NT2/D1 (cell line): Measurements from ENCODE around the gene HAUS5.

Experiments
- DNase-seq: peaks from one replicate; pipeline ENCODE4 v3.0.0-alpha.2; 2011; ENCODE audit warnings: low read depth, low spot score
- H3K27me3 ChIP-seq: 2 replicates; pipeline ENCODE4 v1.6.0; 2011; ENCODE audit warnings: mild to moderate bottlenecking; ENCODE audit not compliant: insufficient read length, insufficient read depth
- H3K36me3 ChIP-seq: 2 replicates; pipeline ENCODE4 v1.6.1; 2011; ENCODE audit warnings: mild to moderate bottlenecking, low read length, mixed read lengths; ENCODE audit not compliant: insufficient read depth, insufficient read length
- H3K4me1 ChIP-seq: 2 replicates; pipeline ENCODE4 v1.5.1; 2011; ENCODE audit not compliant: insufficient read depth, insufficient read length
- H3K4me3 ChIP-seq: 2 replicates; pipeline ENCODE4 v1.5.1; 2011; ENCODE audit warnings: low read depth; ENCODE audit not compliant: insufficient read length
- H3K9ac ChIP-seq: 2 replicates; pipeline ENCODE4 v1.6.0; 2011; ENCODE audit warnings: low read depth; ENCODE audit not compliant: insufficient read length
- H3K9me3 ChIP-seq: 2 replicates; pipeline ENCODE4 v1.5.1; 2011; ENCODE audit warnings: mild to moderate bottlenecking, low read length; ENCODE audit not compliant: insufficient read depth
- SUZ12 ChIP-seq: IDR thresholded peaks from 2 replicates; pipeline ENCODE4 v1.6.1; 2011; ENCODE audit not compliant: insufficient read length, insufficient read depth; ENCODE audit errors: extremely low read depth
- YY1 ChIP-seq: IDR thresholded peaks from 2 replicates; pipeline ENCODE4 v1.6.1; 2011; ENCODE audit not compliant: insufficient read length, insufficient read depth
- ZNF274 ChIP-seq: IDR thresholded peaks from 2 replicates; pipeline ENCODE4 v1.6.1; 2011; ENCODE audit warnings: mild to moderate bottlenecking, low read depth, low read length

HAUS5 gene

DNA sequence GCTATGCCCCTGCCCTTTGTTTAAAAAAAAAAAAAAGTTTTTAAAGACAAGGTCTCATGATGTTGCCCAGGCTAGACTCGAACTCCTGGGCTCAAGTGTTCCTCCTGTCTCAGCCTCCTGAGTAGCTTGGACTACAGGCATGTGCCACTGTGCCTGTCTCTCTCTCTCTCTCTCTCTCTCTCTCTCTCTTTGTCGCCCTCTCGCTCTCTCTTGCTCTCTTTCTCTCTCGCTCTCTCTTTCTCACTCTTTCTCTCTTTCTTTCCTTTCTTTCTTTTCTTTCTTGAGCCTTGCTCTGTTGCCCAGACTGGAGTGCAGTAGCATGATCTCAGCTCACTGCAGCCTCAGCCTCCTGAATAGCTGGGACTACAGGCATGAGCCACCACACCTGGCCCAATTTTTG lies 43.1 kb downstream of the HAUS5 start:
- DNase-seq = no peak
- TF ChIP-seq SUZ12 (no peak), ZNF274 (no peak), YY1 (no peak)
- H3K9me3 ChIP-seq = no peaks in the 10 kb centered on the region
- peaks cover 58% of the 10 kb centered on the region for H3K36me3 ChIP-seq
- no peak overlapping the region for H3K4me3 ChIP-seq
- H3K27me3 ChIP-seq = no peaks in the 10 kb centered on the region
- H3K4me1 ChIP-seq = no peaks in the 10 kb centered on the region
- H3K9ac ChIP-seq = no peak overlapping the region

- DNase-seq = no peak
- peaks cover 54% of the 10 kb centered on the region for H3K36me3 ChIP-seq
- H3K4me3 ChIP-seq = no peak overlapping the region
Measured at GRCh38 chr19:35656700-35657099, 44.2 kb downstream of the HAUS5 start.

GRCh38 chr19:35657904-35658700 lies 45.6 kb downstream of the HAUS5 start:
- no peak for DNase-seq
- Histone ChIP-seq H3K4me3 (no peak overlapping the region), H3K4me1 (no peaks in the 10 kb centered on the region), H3K9me3 (no peaks in the 10 kb centered on the region), H3K9ac (no peak overlapping the region), H3K36me3 (peaks cover 49% of the 10 kb centered on the region), H3K27me3 (no peaks in the 10 kb centered on the region)
- TF ChIP-seq YY1 (no peak), SUZ12 (no peak), ZNF274 (no peak)

More at GRCh38 chr19:35656700-35657099, 44.2 kb downstream of the HAUS5 start:
- TF ChIP-seq ZNF274 (no peak), SUZ12 (no peak), YY1 (no peak)
- no peaks in the 10 kb centered on the region for H3K9me3 ChIP-seq
- H3K9ac ChIP-seq = no peak overlapping the region
- no peaks in the 10 kb centered on the region for H3K4me1 ChIP-seq
- H3K27me3 ChIP-seq = no peaks in the 10 kb centered on the region

DNA sequence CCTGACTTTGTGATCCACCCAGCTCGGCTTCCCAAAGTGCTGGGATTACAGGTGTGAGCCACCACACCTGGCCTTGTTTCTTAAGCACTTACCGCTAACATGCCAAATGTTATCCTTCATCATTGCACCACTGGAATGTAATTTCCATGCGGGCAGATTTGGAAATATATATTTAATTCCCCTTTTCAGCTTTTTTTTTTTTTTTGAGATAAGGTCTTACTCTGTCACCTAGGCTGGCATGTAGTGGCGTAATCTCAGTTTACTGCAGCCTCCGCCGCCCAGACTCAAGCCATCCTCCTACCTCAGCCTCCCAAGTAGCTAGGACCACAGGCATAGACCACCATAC lies 49.4 kb downstream of the HAUS5 start:
- no peak overlapping the region for H3K9ac ChIP-seq
- TF ChIP-seq ZNF274 = no peak
- TF ChIP-seq SUZ12 = no peak
- no peak for TF ChIP-seq YY1
- H3K9me3 ChIP-seq = no peaks in the 10 kb centered on the region
- H3K4me1 ChIP-seq = no peaks in the 10 kb centered on the region
- peaks cover 28% of the 10 kb centered on the region for H3K36me3 ChIP-seq
- no peak overlapping the region for H3K4me3 ChIP-seq
- DNase-seq = no peak
- H3K27me3 ChIP-seq = no peaks in the 10 kb centered on the region

DNA sequence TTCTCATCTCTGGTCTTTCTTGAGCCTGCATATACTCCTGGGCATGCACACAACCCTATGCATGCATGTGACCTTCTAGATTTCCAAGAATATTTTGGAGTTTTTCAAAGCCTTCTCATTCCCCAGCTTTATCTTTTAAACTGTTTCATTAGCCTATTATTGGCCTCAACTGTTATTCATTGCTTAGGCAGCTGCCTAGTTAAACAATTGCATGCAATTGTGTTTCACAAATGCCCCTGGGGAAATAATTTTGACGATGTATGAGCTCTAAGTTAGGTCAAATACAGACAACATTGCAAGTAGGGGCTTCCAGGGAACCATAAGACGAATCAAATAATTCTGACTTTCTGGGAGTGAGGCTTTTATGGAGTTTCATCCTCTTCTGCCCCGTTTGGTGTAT lies 51.4 kb downstream of the HAUS5 start:
- no peak for DNase-seq
- no peaks in the 10 kb centered on the region for H3K27me3 ChIP-seq
- H3K9ac ChIP-seq = no peak overlapping the region
- TF ChIP-seq YY1 (no peak), ZNF274 (no peak), SUZ12 (no peak)
- H3K36me3 ChIP-seq = peaks cover 11% of the 10 kb centered on the region
- H3K9me3 ChIP-seq = no peaks in the 10 kb centered on the region
- no peaks in the 10 kb centered on the region for H3K4me1 ChIP-seq
- H3K4me3 ChIP-seq = no peak overlapping the region

DNA sequence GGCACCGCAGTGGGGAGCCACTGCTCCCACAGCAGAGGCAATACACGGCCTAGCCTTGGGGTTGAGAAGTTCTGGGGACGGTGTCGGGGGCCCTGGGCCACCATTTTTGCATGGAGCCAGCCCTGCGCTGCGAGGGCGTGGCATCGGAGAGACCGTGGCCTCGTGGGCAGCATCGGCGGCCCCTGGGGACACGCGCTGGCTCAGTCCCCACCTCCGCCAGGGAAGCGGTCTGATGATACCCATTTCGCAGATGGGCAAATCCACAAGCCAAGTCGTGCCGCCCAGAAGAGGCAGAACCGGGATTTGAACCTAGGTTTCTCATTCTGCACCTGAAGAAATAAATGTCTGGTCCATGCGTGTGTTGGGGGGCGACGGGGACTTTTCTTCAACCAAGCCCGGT lies 52.6 kb downstream of the HAUS5 start:
- H3K36me3 ChIP-seq = peaks cover 7% of the 10 kb centered on the region
- H3K4me3 ChIP-seq = no peak overlapping the region
- no peak for DNase-seq
- H3K27me3 ChIP-seq = no peaks in the 10 kb centered on the region
- no peak for TF ChIP-seq YY1
- no peak for TF ChIP-seq ZNF274
- TF ChIP-seq SUZ12 = no peak
- H3K9ac ChIP-seq = no peak overlapping the region
- H3K4me1 ChIP-seq = no peaks in the 10 kb centered on the region
- no peaks in the 10 kb centered on the region for H3K9me3 ChIP-seq

DNA sequence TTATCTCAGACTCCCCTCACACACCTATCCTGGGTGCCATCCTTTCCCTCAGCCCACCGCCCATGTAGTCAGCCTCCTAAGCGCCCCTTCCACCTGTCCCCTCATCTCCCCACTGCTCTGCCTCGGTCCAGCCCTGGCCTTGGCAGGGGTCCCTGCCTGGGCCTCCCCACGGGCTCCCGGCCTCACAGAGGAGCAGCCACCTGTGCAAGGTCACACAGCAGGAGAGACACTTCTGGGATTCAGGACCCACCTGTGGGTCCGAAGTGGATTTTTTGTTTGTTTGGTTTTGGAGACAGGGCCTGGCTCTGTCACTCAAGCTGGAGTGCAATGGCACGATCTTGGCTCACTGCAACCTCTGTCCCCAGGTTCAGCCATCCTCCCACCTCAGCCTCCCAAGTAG lies 53.1 kb downstream of the HAUS5 start:
- no peak for TF ChIP-seq YY1
- TF ChIP-seq ZNF274 = no peak
- Histone ChIP-seq H3K9me3 (no peaks in the 10 kb centered on the region), H3K4me3 (no peak overlapping the region), H3K9ac (no peak overlapping the region), H3K36me3 (peaks cover 7% of the 10 kb centered on the region), H3K4me1 (no peaks in the 10 kb centered on the region), H3K27me3 (no peaks in the 10 kb centered on the region)
- DNase-seq = no peak
